NCI-H2107 (cell line): Measurements from ENCODE around the gene BRD3OS.

Experiments used
- DNase-seq: peaks from one replicate; lab custom pipeline; 2025; lab: John Stamatoyannopoulos, UW

Gene BRD3OS

DNA sequence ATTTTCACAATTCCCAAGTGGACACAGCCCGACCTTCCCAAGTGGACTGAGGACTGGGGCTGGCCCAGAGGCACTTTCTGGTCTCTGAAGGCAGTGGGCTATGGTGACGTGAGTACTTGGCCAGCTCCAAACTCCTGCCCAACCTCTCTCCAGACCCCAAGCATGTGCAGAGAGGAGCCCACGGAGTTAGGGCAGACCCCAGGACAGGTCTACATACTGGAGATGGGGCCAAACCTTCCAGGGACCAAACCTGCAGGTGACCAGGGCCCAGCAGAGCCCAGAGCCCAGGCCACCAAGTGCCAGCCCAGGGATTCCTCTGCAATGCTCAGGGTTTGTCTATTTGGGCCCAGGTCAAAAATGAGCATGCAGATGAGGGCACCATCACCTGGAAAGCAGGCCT is 27.2 kb downstream of the BRD3OS start:
- DNase-seq: no peak

DNA sequence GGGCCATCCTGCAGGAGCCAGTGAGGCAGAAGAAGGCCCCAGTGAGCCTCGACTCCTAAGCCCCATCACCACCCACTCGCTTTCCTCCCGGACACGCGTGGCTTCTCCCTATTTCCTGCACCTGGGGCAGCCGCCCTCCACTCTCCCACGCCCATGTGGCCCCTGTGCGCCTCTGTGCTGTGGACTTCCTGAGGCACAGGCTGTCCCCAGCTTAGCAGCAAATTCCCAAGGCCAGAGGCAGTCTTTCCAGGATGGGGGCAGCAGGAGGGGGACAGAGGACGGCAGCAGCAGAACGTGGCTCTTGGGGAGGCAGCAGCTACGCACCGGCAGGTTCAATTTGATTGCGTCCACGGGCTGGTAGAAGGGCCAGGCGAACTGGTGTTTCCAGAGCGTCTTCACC is 27.7 kb downstream of the BRD3OS start:
- DNase-seq: no peak

DNA sequence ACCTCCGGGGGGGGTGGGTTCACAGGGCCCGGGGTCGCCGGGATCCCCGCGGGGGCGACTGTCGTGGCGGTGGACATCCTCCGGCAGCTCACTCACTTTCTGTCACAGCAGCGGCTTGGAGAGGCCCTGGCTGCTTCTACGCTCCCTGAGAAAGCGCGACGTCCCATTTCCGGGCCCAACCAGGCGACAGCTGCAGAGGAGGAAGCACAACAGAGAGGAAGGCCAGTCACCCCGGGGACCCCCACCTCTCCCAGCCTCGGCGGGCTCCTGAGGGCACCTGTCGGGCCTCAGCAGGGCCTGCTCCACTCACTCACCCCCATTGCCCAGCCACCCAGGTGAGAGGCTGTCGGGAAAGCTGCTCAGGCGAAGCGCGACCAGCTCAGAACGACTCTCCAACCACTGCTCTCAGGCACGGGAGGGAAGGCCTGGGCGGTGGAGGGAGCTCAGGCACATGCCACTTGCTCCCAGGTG is 28.2 kb downstream of the BRD3OS start:
- no peak for DNase-seq

DNA sequence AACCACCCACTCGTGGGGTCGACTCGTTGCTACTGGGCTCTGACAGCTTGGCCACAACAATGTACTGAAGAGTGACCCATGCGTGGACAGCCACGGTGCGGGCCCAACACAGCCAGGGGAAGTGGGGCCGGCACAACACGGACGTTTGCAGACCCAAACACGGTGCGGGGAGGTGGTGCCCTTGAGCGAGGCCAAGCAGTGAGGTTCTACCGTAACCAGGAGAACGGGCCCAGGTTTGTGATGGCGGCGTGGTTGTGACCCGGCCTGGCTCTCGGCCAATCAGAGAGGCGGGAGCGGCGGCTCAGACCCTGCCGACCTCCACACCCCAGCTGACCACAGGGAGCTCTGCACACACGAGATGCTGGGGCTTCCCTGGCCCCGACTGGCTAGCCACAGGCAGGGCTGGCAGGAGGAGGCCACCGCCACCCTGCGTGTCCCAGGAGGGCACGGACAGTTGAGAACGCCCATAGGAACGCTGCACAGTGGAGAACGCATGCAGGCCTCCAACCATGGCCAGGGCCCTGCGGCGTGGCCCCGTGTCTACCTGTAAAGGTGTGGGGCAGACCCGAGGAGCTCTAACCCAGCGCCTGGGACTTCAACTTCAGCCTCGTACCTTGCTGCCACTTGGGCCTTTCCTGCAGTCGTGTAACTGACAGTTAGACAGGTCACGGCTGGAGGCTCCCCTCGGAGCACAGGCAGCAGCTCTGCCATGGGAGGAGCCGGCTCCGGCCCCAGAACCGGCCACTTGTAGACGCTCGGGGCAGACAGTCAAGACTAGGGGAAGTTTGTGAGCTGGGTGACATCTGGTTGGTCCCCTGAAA is 28.9 kb downstream of the BRD3OS start:
- DNase-seq: no peak

DNA sequence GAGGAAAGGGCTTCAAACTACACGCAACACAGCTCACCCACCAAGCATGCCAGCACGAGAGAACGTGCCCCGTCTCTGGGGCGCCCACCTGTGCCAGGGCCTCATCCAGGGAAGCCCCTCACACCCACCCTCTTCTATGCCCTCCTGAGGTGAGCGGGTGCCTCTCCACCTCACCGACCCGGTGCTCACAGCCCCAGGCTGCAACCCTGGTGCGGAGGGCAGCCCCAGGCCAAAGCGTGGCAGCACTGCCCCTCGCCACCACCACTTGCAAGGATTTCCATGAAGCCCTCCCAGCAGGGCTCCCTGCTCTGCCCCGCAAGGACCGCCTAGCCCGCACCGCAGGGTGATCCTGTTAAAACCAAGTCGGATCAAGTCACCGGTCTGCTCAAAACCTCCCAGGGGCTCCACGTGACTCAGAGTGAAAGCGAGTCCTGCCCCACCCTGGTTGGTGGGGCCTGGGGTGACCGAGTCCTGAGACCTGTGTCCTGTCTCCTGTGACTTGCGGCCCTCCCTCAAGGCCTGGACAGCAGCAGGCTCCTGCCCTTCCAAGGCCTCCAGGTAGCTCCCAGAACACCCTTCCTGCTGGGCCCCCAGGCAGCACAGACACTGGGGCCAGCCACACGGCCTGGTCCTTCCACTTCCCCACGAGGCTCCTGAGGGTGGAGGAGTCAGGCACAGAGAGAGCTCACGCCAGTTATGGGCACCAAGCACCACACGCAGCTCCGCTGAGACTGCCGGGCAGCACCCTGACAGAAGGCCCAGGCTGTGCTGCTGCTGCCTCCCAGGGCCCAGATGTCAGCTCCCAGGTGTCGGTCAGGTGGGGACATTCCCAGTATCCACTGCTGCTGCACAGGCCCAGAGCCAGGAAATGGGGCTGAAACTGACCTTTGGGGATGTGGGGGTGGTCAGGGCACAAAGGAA is 29.9 kb downstream of the BRD3OS start:
- no peak for DNase-seq

DNA sequence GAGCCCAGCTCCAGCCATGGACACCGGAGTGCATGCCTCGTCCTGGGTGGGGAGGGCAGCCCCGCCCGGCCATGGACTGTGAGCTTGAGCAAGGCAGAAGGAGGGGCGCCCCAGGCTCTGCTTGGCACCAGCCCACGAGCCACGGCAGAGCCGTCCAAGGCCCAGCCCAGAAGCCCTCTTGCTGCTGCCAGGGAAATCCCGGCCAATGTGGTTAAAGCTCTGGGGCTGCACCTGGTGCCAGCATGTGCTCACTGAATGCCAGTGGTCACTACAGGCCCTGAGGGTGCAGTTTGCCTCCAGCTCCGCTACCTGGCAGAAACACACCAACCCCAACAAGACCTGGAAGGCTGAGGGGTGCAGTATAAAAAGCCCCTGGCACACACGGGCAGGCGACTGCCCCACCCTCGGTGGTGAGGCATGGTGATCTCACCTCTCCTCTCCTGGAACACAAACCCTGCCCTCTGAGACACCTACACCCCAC is 30.7 kb downstream of the BRD3OS start:
- DNase-seq: no peak

DNA sequence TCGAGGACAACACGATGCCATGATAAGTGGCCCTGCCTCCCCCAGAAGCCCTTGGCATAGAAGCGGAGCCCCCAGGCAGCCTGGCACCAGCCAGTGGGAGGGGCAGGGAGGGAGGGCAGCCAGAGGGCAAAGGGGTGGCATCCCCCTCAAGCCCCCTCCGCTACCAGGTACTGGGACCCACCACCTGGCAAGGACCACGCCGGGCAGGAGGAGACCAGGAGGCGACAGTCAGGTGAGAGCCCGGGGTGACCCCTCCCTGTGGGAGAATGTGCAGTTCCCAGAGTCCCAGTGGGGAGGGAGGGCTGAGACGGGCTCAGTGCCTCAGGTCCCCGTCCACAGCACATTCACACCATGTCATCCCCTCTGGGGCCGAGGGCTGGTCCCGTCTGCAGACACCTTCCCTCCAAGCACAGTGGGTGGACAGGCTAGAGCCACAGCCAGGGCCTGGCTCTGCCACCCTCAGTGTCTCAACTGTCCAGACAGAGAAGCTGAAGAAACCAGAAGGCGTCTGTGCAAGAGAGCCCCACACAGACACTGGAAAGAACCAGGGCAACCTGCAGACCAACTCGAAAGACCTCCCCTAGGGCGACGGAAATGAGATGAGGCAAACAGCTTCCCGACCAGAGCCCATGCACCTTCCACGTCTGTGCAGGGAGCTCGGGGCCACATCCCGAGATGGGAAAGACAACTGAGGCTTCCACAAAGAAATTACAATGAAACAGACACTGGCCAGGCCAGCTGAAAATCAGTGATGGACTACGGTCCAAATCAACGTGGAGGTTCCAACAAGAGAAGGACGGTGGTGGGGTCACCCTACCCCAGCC is 31.4 kb downstream of the BRD3OS start:
- no peak for DNase-seq

DNA sequence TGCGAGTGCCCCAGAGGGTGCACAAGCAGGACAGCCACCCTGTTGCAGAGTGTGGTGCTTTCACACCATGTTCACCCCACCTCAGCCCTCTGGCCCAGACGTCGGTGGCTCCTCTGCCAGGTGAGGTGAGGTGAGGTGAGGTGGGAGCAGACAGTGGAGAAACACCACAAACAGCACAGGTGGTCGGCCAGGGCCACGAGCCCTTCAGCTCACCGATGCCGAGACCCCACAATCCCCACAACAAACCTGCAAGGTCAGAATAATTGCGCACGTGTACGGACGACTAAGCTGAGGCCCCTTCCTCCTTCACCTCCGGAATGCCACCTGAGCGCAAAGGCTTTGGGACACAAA is 32.0 kb downstream of the BRD3OS start:
- no peak for DNase-seq

DNA sequence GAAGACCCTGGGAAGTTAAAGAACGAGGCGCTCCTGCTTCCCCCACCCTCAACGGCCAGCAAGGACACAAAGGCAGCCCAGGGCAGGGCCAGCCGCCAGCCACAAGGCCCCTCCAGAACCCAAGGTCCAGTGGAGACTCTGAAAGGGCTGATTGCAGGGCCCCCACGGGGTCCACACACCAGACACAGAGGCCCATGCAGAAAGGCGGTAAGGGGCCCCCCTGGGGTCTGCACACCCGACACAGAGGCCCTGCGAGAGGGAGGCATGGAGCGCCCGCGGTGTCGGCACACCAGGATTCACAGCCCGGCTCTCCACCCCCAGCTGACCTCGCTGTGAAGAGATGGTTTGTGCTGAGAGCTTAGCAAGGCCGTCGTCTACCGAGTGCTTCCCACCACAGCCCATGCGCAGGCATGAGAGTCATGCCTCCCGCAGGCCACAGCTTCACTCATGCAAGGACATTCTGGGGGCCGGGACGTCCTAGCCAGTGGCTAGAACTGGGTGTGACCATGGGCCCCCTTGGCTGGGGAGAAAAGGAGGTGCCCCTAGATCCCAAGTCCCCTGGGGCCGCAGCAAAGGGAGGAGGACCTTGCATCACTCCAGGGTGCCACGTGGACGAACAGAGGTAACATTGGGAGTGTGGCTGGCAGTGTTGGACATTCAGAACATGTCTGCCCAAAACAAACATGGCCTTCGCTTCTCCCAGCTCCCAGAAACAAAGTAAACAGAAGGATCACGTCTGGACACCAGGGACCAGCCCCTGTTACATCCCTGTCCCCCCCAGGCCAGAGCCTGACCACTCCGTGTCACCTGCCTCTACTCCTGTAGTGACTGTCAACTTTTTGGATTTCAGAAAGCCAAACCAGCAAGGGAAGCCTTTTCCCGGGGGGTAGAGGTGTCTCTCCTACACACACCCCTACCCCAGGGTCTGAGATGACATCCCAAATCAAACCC is 32.7 kb downstream of the BRD3OS start:
- no peak for DNase-seq

DNA sequence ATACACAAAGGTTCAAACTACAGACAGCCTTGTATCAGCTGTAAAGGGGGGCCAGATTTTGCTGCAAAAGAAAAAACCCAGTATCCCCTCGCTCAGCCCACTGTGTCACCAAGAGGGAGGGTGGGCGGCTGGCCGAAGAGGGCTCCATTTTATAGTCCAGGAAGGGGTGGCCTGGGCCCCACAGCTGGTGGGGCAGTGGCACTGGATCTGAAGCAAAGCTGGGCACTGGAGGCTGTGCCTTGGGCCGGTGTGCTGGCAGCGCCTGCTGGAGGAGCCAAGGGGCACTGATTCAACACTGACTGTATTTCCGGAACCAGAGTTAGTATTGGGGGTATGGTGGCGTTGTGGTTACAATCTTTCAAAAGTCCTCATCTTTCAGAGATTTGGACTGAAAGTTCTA is 33.4 kb downstream of the BRD3OS start:
- DNase-seq: no peak

DNA sequence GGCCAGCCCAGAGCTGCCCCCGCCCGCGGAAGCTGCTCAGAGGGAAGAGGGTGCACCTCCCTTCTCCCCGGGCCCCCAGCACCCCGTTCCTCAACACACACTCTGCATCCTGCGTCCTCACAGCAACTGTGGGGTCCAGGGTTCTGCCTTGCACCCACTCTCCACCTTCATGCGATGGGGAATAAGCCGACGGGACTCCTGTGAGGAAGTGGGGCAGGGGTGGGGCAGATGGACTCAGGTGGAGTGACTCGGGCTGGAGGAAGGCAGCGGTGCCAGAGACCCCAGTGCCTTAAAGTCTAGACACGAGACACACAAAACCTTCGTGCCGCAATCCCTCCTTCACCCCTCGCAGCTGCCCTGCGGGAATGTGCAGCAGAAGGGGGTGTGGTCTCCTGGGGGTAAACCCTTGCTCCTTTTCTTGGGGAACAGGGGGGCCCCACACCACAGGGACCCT is 33.9 kb downstream of the BRD3OS start:
- DNase-seq: no peak

DNA sequence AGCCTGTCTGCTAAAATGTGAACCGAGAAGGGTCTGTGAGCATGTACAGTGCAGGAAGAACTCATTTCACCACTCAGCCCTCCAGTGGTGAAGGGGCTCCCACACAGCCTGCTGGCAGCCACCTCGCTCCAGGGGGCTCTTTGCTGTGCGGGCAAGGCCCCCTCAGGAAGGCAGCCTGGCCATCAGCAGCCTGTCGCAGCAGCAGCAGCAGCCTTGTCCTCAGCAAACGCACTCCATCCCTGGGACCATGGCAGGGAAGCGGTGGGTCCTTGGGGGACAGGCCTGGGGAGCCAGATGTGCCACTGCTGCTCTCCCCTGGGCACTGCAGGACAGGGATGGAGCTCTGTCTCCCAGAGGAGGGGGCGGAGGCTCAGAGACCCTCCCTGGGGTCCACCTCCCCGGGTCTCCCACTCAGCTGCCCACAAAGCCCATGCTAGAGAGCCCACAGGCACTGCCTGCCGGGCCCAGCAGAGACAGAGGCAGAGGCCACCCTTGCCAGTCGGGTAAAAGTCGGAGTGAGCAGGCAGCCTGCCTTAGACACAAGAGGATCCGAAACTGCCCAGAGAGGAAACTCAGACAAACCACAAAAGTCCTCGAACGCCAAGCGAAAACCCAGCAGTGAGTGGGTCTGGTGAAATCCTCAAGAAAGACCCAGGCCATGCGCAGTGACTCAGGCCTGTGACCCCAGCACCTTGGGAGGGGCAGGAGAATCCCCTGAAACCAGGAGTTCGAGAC is 34.5 kb downstream of the BRD3OS start:
- DNase-seq: no peak

DNA sequence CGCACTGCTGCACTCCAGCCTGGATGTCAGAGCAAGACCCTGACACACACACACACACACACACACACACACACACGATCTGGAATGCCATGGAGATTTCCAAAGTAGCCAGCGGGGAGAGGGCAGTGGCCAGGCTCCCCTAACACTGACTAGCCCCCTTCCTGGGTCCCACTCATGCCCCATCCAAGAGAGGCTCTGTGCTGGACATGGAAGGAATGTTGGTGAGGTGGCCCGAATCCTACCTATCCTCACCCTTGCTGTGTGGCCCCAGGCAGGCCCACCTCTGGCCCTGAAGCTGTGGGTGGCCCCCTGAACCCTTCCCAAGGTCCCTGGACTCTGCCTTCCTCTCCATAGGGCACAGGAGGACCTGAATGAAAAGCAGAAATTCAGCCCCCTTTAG is 35.3 kb downstream of the BRD3OS start:
- no peak for DNase-seq

DNA sequence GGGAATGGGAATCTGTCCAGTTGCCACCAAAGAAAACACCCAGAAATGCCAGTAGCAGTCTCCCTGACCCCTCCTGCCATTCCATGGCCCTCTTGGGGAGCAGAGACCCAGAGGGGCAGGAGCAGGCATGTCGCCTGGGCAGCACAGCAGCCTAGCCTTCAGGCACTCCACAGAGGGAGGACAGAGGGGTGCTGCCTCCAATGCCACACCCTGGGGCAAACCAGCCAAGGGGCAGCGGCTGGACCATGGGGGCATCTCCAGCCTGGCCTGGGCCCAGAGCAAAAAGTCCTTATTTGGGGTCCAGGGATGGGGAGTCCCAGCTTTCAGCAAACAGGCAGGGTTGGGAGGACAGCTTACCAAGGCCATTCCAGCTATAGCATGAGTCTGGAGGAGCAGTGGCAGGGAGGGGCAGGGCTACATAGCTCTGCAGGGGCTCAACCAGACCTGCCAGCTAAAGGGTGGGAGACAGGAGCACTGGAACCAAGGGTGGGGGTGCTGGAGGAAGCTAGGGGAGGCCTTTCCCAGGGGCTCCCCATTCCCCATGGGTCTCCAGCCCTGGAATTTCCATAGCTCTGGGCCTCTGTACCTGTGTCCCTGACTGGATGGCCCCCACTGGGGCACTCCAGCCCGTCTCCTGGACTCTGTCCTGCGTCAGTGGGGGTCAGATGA is 35.9 kb downstream of the BRD3OS start:
- DNase-seq: no peak

DNA sequence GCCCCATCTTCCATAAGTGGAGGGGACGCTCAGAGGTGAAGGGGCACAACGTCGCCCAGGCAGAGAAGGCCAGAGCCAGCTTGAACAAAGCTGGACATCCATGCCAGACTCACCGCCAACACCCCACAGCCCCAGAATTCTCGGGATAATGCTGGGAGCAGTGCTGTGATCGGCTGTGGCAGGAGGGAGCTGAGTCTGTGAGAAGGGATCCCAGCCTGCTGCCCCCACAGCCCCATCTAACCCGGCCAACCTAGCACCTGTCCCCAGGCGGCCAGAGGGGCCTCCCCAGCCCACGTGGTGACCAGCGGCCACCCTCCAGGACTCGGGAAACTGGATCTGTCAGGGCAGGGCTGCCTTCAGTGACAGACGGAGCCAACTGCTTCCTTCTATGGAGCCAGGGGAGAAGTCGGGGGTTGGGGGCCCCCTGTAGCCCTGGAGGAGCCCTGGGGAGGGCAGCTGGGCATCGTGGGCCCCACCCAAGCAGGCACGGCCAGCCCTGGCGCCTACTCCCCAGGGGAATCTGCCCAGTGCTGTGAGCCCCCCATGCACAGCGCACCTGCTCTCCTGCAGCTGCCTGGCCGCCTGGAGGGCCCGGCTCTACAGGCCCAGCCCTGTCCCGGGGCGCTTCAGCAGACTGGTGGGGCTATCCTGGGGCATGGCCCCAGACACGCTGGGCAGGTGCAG is 36.5 kb downstream of the BRD3OS start:
- no peak for DNase-seq

DNA sequence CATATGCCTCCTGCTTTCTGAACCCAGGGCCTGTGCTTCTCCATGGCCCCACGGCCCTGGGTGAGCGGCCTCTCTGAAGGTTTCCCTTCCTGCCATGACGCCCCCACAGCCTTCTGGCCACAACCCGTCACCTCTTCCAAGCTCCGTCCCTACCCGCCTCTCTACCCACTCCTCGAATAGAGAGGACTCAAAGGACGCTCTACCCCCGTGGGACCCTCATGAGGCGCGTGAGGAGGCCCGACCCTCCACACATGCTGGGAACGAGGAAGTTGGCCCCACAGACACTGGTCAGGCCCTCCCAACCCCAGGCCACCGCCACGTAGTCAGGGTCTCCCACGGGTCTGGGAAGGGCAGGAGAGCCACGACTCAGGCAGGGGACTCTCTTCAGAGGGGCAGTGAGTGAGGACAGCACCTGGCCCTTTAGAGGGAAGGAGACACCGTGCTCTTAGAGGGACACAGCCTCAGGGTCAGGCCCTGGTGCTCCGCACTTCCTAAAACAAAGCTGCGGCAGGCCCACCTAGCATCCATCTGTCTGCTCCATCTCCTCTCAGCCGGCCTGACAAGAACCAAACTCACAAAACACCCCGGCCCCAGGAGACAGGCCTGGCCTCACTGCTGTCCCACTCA is 37.3 kb downstream of the BRD3OS start:
- no peak for DNase-seq

DNA sequence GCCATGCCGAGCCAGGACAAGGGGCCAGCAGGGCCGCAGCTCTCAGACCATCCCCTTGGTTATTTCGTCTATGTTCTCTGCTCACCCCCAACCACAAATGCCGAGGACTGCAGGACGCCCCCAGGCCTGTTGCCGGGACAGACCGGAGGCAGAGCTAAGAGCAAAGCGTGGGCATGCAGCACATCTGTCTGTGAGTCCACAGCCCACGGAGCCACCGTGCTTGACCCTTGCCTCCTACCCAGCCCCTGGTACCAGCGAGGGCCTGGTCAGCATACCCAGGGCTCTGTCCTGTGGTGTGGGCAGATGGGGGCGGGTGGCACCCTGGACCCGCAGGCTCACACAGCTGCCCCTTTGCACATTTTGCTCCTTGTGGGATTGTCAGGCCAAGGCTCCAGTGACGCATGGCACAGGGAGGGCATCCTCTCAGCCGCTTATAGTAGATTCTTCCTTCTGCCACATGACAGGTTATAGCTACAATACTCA is 37.8 kb downstream of the BRD3OS start:
- no peak for DNase-seq
